Activated naive CD8-positive, alpha-beta T cell treated with anti-CD3 and anti-CD28 coated beads, Interleukin-2, amount 10 ng/mL, durations not matched to agents 7 days and 5 days (primary cell): ENCODE results near the gene KCNJ14. TPM values are rescaled to one million over a fixed set of nuclear protein-coding genes. Genes with fewer than 3 reads are reported as not detected.

Experiments
- ATAC-seq: fragments of 150-1000 bp; cut with Tn5 transposase; one replicate; pipeline ENCODE4 v1.10.0; 2021; ENCODE audit warnings: low read depth, moderate library complexity
- POLR2A ChIA-PET: fragments of 350-600 bp; sonication (Branson Sonifier 250); formaldehyde crosslinking; loops from one replicate; lab custom pipeline; 2021; ENCODE audit warnings: antibody characterized with exemption; lab: Charles Lee
- DNase-seq: peaks from one replicate; pipeline ENCODE4 v3.0.0; 2021
- H3K27ac Mint-ChIP-seq: one replicate; pipeline ENCODE4 v1.8.0; 2022; ENCODE audit warnings: mild to moderate bottlenecking, mixed read lengths
- H3K27me3 Mint-ChIP-seq: one replicate; pipeline ENCODE4 v1.8.0; 2022; ENCODE audit warnings: mild to moderate bottlenecking, moderate library complexity, mixed read lengths
- H3K36me3 Mint-ChIP-seq: one replicate; pipeline ENCODE4 v1.8.0; 2021; ENCODE audit warnings: mild to moderate bottlenecking, mixed read lengths
- H3K4me1 Mint-ChIP-seq: one replicate; pipeline ENCODE4 v1.8.0; 2021; ENCODE audit warnings: mixed read lengths
- H3K4me3 Mint-ChIP-seq: one replicate; pipeline ENCODE4 v1.8.0; 2022; ENCODE audit warnings: mild to moderate bottlenecking, moderate library complexity, mixed read lengths
- H3K9me3 Mint-ChIP-seq: one replicate; pipeline ENCODE4 v1.8.0; 2021; ENCODE audit warnings: mixed read lengths
- total RNA-seq, 2 experiments: library from RNA; stranded (reverse); gene quantifications; one replicate each; pipeline ENCODE4 v1.2.3, GENCODE V29; 2021

The KCNJ14 gene
- total RNA-seq, 2 experiments from 2014 or later: 1.4 TPM

DNA sequence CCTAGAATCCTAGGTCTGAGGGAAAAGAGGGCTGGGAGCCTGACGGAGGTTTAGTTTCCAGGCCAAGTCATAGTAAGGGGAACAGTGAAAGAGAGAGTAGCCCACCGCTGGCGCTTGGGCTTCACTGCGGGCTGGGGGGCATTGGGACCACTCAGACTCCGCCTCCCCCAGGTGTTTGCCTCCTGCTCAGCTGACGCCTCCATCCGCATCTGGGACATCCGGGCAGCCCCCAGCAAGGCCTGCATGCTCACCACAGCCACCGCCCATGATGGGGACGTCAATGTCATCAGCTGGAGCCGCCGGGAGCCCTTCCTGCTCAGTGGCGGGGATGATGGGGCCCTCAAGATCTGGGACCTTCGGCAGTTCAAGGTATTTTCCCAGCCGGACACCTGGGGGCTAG, 4.5 kb upstream of the KCNJ14 start:
- Mint-ChIP-seq H3K27ac (no peak overlapping the region), H3K4me1 (peaks cover 9% of the 10 kb centered on the region), H3K9me3 (no peaks in the 10 kb centered on the region), H3K36me3 (peaks cover 16% of the 10 kb centered on the region), H3K27me3 (no peaks in the 10 kb centered on the region), H3K4me3 (no peak overlapping the region)
- ATAC-seq (no peak), DNase-seq (no peak)
- POLR2A ChIA-PET: no interaction called here

DNA sequence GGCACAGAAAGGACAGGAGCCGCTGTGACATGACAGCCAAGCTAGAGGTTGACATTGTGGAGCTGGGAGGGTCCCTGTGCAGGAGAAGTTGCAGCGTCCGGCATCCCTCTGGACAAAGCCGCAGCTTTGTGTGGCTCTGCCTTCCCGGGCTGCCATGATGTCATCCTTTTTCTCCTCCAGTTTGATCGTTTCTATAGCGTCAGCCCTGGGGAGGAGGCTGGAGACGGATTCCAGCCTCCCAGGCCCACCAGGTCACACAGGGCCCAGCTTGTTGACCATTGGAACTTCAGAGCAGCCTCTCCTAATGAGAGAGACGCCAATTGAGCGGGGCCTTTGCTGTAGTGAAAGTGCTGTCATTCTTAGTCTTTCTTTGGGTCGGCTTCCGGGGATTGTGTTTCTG, 3.8 kb upstream of the KCNJ14 start:
- DNase-seq (no peak), ATAC-seq (no peak)
- POLR2A ChIA-PET: no interaction called here
- Mint-ChIP-seq H3K4me3 (no peak overlapping the region), H3K4me1 (peaks cover 6% of the 10 kb centered on the region), H3K9me3 (no peaks in the 10 kb centered on the region), H3K27ac (no peak overlapping the region), H3K27me3 (no peaks in the 10 kb centered on the region), H3K36me3 (peaks cover 16% of the 10 kb centered on the region)

- peaks cover 13% of the 10 kb centered on the region for H3K36me3 Mint-ChIP-seq
- ATAC-seq: no peak
- H3K9me3 Mint-ChIP-seq: no peaks in the 10 kb centered on the region
- no peak overlapping the region for H3K27ac Mint-ChIP-seq
- POLR2A ChIA-PET: no interaction called here
- peaks cover 6% of the 10 kb centered on the region for H3K4me1 Mint-ChIP-seq
- no peaks in the 10 kb centered on the region for H3K27me3 Mint-ChIP-seq
- no peak overlapping the region for H3K4me3 Mint-ChIP-seq
- DNase-seq: no peak
Measured at GRCh38 chr19:48452289-48453190, 2.8 kb upstream of the KCNJ14 start.

DNA sequence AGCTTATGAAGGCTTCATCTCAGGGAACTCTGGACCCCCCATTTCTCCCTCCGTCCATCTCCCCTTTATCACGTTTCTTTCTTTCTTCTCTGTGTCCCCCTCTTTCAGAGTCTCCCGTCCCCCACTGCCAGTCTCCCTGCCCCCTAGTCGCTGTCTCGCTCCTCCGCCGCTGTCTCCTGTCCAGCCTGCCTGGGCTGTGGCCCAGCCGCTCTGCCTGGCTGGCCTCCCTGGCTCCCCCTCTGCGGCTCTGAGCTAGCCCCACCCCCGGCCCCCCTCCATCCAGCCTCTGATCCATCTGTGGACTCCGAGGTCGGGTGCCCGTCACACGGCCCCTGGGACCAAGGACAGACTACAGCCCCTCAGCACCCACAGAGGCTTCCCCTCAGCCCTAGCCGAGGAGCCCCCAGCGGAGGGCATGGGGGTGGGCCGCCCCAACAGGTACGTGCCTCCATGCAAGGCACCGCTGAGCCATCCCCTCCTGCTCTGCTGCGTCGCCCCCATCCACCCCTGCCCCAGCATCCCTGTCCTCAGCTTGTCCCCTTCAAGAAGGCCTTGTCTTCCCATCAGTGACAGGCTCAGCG, 1.1 kb upstream of the KCNJ14 start:
- Mint-ChIP-seq H3K36me3 (peaks cover 5% of the 10 kb centered on the region), H3K4me1 (peaks cover 4% of the 10 kb centered on the region), H3K27me3 (no peaks in the 10 kb centered on the region), H3K9me3 (no peaks in the 10 kb centered on the region), H3K4me3 (no peak overlapping the region), H3K27ac (no peak overlapping the region)
- DNase-seq (no peak), ATAC-seq (no peak)
- POLR2A ChIA-PET: no interaction called here

DNA sequence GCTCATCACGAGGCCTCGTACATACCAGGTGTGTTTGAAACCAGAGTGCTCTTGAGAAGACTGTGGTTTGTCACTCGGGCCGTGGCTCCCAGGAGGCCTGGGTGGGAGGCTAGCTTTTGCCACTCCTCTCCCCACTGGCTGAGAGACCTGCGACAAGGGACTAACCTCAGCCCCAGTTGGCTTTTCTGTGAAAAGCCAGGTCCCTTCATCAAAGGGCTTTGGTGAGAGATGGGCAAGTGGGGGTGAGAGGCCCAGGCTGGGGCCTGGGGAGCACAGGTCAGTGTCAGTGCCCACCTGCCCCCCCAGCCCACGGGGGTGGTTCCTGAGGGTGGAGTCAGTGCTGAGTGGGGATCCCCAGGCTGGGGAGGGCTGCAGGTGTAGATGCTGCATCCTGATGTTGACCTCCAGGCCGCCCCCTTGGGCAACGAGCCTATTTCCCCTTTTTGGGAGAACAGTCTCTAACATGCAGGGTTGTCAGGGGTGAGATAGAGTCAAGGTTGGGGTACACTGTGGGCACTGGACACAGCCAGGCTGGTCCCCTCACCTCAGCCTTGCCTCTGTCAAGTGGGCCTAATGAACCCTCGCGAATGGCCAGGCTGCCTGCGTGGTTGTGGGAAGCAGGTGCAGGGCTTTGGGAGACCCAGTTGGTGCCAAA, 661 bp downstream of the KCNJ14 start:
- Mint-ChIP-seq H3K4me3 (no peak overlapping the region), H3K27ac (no peak overlapping the region), H3K4me1 (peaks cover 4% of the 10 kb centered on the region), H3K9me3 (no peaks in the 10 kb centered on the region), H3K36me3 (peaks cover 4% of the 10 kb centered on the region), H3K27me3 (no peaks in the 10 kb centered on the region)
- DNase-seq (no peak), ATAC-seq (no peak)
- POLR2A ChIA-PET: no interaction called here

DNA sequence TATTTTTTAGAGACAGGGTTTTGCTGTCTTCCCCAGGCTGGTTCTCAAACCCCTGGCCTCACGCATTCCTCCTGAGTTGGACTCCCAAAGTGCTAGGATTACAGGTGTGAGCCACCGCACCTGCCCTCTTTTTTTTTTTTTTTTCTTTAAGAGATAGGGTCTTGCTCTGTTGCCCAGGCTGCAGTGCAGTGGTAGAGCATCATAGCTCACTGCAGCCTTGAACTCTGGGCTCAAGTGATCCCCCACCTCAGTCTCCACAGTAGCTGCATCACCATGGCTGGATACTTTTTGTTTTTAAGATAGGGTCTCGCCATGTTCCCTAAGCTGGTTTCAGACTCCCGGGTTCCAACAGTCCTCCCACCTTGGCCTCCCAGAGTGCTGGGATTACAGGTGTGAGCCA, 1.5 kb downstream of the KCNJ14 start:
- Mint-ChIP-seq H3K36me3 (peaks cover 4% of the 10 kb centered on the region), H3K4me1 (peaks cover 4% of the 10 kb centered on the region), H3K27ac (no peak overlapping the region), H3K9me3 (no peaks in the 10 kb centered on the region), H3K27me3 (no peaks in the 10 kb centered on the region), H3K4me3 (no peak overlapping the region)
- POLR2A ChIA-PET: no interaction called here
- no peak for DNase-seq
- ATAC-seq: no peak

- H3K4me1 Mint-ChIP-seq: peaks cover 4% of the 10 kb centered on the region
- no peaks in the 10 kb centered on the region for H3K9me3 Mint-ChIP-seq
- peaks cover 4% of the 10 kb centered on the region for H3K36me3 Mint-ChIP-seq
- ATAC-seq (no peak), DNase-seq (no peak)
- no peak overlapping the region for H3K27ac Mint-ChIP-seq
- POLR2A ChIA-PET: interaction anchor here (0.9 kb wide), 1 partner anchor 13 kb away, joined by 3 read pairs; no protein-coding TSS in a partner anchor
- H3K4me3 Mint-ChIP-seq: no peak overlapping the region
- H3K27me3 Mint-ChIP-seq: no peaks in the 10 kb centered on the region
Measured at GRCh38 chr19:48458016-48458415, 2.6 kb downstream of the KCNJ14 start.

DNA sequence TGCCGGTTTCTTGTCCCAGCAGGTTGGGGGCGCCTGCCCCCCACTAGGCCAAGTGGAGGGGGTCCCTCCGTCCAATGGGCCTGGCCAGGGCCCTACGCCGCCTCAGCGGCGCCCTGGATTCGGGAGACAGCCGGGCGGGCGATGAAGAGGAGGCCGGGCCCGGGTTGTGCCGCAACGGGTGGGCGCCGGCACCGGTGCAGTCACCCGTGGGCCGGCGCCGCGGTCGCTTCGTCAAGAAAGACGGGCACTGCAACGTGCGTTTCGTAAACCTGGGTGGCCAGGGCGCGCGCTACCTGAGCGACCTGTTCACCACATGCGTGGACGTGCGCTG, 6.2 kb downstream of the KCNJ14 start:
- Mint-ChIP-seq H3K27ac (no peak overlapping the region), H3K27me3 (no peaks in the 10 kb centered on the region), H3K9me3 (no peaks in the 10 kb centered on the region), H3K4me3 (no peak overlapping the region), H3K4me1 (peaks cover 3% of the 10 kb centered on the region), H3K36me3 (peaks cover 1% of the 10 kb centered on the region)
- DNase-seq: no peak
- POLR2A ChIA-PET: interaction anchor here (0.6 kb wide), 1 partner anchor 66 kb away, joined by 3 read pairs; no protein-coding TSS in a partner anchor
- no peak for ATAC-seq

DNA sequence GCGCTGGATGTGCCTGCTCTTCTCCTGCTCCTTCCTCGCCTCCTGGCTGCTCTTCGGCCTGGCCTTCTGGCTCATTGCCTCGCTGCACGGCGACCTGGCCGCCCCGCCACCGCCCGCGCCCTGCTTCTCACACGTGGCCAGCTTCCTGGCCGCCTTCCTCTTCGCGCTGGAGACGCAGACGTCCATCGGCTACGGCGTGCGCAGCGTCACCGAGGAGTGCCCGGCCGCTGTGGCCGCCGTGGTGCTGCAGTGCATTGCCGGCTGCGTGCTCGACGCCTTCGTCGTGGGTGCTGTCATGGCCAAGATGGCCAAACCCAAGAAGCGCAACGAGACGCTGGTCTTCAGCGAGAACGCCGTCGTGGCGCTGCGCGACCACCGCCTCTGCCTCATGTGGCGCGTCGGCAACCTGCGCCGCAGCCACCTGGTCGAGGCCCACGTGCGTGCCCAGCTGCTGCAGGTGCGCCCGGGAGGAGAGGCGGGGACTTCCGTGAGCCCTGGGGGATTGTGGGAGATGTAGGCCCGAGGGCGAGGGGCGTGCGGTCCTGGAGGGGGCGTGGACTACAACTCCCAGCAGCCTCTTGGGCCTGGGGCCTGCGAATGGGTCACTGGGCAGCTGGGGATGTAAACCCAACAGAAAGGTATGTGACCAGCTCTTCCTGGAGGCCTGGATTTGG, 6.7 kb downstream of the KCNJ14 start:
- Mint-ChIP-seq H3K9me3 (no peaks in the 10 kb centered on the region), H3K27ac (no peak overlapping the region), H3K4me3 (no peak overlapping the region), H3K36me3 (peaks cover 1% of the 10 kb centered on the region), H3K27me3 (no peaks in the 10 kb centered on the region), H3K4me1 (peaks cover 3% of the 10 kb centered on the region)
- no peak for DNase-seq
- POLR2A ChIA-PET: interaction anchor here (0.6 kb wide), 1 partner anchor 66 kb away, joined by 3 read pairs; no protein-coding TSS in a partner anchor
- no peak for ATAC-seq

DNA sequence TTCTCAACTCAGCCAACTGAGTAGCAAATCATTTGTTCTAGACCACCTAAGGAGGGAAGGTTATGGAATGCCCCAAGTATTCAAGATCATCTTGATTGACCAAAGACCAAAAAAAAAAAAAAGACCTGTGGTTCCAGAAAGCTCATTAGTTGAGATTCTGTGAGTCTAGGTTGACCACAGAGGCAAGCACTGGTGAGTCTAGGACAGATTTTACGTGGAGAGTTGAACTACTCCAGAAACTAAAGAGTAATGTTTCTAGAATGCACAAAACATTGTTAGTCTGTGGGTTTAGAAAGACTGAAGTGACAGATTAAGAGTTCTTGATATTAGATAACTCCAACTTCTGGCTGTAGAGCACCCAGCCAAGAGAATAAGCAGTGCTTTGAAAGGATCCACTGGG, 9.8 kb downstream of the KCNJ14 start:
- no peaks in the 10 kb centered on the region for H3K27me3 Mint-ChIP-seq
- no peak for DNase-seq
- no peaks in the 10 kb centered on the region for H3K9me3 Mint-ChIP-seq
- no peak for ATAC-seq
- peaks cover 13% of the 10 kb centered on the region for H3K4me1 Mint-ChIP-seq
- no peak overlapping the region for H3K4me3 Mint-ChIP-seq
- no peak overlapping the region for H3K27ac Mint-ChIP-seq
- H3K36me3 Mint-ChIP-seq: peaks cover 1% of the 10 kb centered on the region
- POLR2A ChIA-PET: no interaction called here

DNA sequence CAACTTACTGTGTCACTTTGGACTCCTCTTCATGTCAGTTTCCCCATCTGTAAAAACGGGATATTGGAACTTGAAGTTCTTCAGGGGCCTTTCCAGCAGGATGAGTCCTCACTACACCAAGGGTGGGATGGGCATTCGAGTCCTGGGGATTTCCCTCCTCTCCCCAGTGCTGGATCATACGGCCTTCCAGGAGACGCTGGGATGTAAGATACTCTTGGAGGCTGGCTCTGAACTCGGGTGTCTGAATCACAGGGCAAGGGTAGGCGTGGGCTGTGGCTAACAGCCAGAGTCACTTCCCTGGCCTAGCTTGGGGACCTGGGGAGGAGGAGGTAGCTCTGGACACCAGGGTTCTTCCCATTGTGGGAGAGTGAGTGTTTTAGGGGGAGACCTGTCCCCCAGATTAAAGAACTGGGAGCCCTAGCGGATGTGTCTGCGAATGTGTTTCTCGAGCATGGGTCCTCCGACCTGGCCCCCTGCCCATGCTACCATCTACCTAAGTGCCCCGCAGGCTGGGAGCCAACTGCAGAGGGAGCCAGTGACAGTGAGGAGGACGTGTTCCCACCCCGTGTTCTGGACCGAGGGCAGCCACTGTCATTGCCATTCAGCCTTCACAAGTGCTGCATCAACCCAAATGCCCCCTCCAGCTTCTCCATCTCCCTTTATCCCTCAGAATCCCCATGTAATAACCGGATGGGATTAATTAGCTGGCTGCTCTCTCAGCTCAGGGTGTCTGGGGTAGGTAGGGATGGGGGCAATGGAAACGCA, 11.4 kb downstream of the KCNJ14 start:
- Mint-ChIP-seq H3K27ac (no peak overlapping the region), H3K4me1 (peaks cover 17% of the 10 kb centered on the region), H3K9me3 (no peaks in the 10 kb centered on the region), H3K36me3 (peaks cover 3% of the 10 kb centered on the region), H3K4me3 (no peak overlapping the region), H3K27me3 (no peaks in the 10 kb centered on the region)
- POLR2A ChIA-PET: interaction anchor here (0.9 to 1.2 kb wide), 3 partner anchors 8 to 104 kb away, joined by 3 to 8 read pairs (median 3); partner anchors contain the start of gene GRWD1
- DNase-seq: no peak
- no peak for ATAC-seq

- peak overlapping the region; percentile 85 for H3K27ac Mint-ChIP-seq
- peak overlapping the region; percentile 84 for H3K4me3 Mint-ChIP-seq
- H3K36me3 Mint-ChIP-seq: peaks cover 12% of the 10 kb centered on the region
- DNase-seq: peak; percentile 94
- H3K4me1 Mint-ChIP-seq: peaks cover 21% of the 10 kb centered on the region
- H3K9me3 Mint-ChIP-seq: no peaks in the 10 kb centered on the region
- POLR2A ChIA-PET: interaction anchor here (1.1 to 1.3 kb wide), 2 partner anchors 138 to 265 kb away, joined by 3 read pairs; no protein-coding TSS in a partner anchor
- ATAC-seq: peak; percentile 95
- no peaks in the 10 kb centered on the region for H3K27me3 Mint-ChIP-seq
Measured at GRCh38 chr19:48468772-48469288, 13.5 kb downstream of the KCNJ14 start.
